Ovary (tissue), 9 donors: ENCODE data around the gene PDZRN3. TPM values are rescaled to one million over a fixed set of nuclear protein-coding genes. Genes with fewer than 3 reads are reported as not detected.
A peak's percentile ranks its signal among the peaks of the same experiment; 100 is the strongest.

Source experiments
- DNase-seq, 5 donors: peaks; one replicate each; pipeline ENCODE4 v3.0.0-alpha.2; 2019 to 2020
- H3K27ac ChIP-seq, 2 donors: fragments of 200-600 bp; one replicate each; pipeline versions ENCODE4 v1.5.1 to v1.8.0; 2019 to 2022
- H3K27me3 ChIP-seq: fragments of 200-600 bp; one replicate; pipeline ENCODE4 v1.8.0; 2022
- H3K36me3 ChIP-seq: fragments of 200-600 bp; sonication (generic); one replicate; pipeline ENCODE4 v1.5.1; 2019
- H3K4me1 ChIP-seq: one replicate; pipeline ENCODE4 v1.8.1; 2013; ENCODE audit warnings: mild to moderate bottlenecking, moderate library complexity; ENCODE audit not compliant: insufficient read depth
- H3K4me3 ChIP-seq: fragments of 200-600 bp; sonication (generic); one replicate; pipeline ENCODE4 v1.5.1; 2017
- H3K9me3 ChIP-seq, 2 donors: fragments of 200-600 bp in 1 of 2; sonication (generic) in 1 of 2; one replicate each; pipeline versions ENCODE4 v1.5.1 to v1.8.1; 2013 to 2019; ENCODE audit warnings: mild to moderate bottlenecking in 1 of 2, moderate library complexity in 1 of 2
- CTCF ChIP-seq, 3 donors: fragments of 450-650 bp in 2 of 3; fragments of 200-600 bp in 1 of 3; IDR thresholded peaks; one replicate each; pipeline versions ENCODE4 v1.5.1 to v1.8.0; 2016 to 2022; ENCODE audit warnings: antibody characterized with exemption in 3 of 3, mild to moderate bottlenecking in 1 of 3
- EP300 ChIP-seq: sonication (generic); formaldehyde crosslinking; IDR thresholded peaks from one replicate; pipeline ENCODE4 v1.6.1; 2017; ENCODE audit warnings: antibody characterized with exemption
- POLR2A ChIP-seq: fragments of 450-650 bp; IDR thresholded peaks from one replicate; pipeline ENCODE4 v1.6.1; 2017; ENCODE audit warnings: antibody characterized with exemption, mild to moderate bottlenecking, moderate library complexity
- WGBS, 3 donors: extraction: QIAGEN DNeasy Blood & Tissue Kit in 1 of 3; methylation state at CpG; one replicate each; pipeline versions ENCODE4 v1.1.5 to v1.1.7; 2013 to 2017; 5-methylcytosine and 5-hydroxymethylcytosine counted together
- intact Hi-C, 4 donors: fragments of 100-400 bp; cut with DNase I; formaldehyde crosslinking; loops; one replicate each; pipeline versions ENCODE4 v1.11.0 to v1.15.1; 2022 to 2023
- polyA plus RNA-seq, 2 donors: library from polyadenylated mRNA; stranded (reverse); fragments of 200-250 nt in 1 of 2; fragments of 350-450 nt in 1 of 2; fragmentation: Illumina TruSeq in 1 of 2; extraction: RNeasy Lipid Tissue Mini Kit (QIAGEN cat#74804) in 1 of 2; gene quantifications; one replicate each; pipeline ENCODE4 v1.2.3, GENCODE V29; 2013 to 2014
- total RNA-seq, 7 donors: library from RNA; depleted of rRNA in 2 of 7; stranded (reverse); fragments of >200 nt in 2 of 7; fragmentation: NEBNext Ultra II Directional in 3 of 7; extraction: Animal tissue kit (Norgen Biotek cat#: 25700) in 3 of 7; gene quantifications; one replicate each; pipeline versions ENCODE4 v1.1.0 to v1.2.4, GENCODE V29; 2016 to 2023
- donor health status: DM: no; HTN: no; CAD: no; lungs with moderate emphysema.
- donor health status: DM: no; HTN: no; CAD: no.
- donor health status: Bipolar disorder and iron deficiency.
- donor health status: DM: yes; HTN: yes; CAD: no.
- donor health status: DM: no; HTN: no; CAD: no.
- donor health status: DM: yes; HTN: yes; CAD: no.

PDZRN3 gene
- total and polyA plus RNA-seq, 9 donors = 68.1 to 161 (median 102) TPM

- no peak overlapping the region for H3K27ac ChIP-seq
- intact Hi-C loops = no loop called here
Observed at GRCh38 chr3:73497646-73498406, 126.9 kb downstream of the PDZRN3 start.

DNA sequence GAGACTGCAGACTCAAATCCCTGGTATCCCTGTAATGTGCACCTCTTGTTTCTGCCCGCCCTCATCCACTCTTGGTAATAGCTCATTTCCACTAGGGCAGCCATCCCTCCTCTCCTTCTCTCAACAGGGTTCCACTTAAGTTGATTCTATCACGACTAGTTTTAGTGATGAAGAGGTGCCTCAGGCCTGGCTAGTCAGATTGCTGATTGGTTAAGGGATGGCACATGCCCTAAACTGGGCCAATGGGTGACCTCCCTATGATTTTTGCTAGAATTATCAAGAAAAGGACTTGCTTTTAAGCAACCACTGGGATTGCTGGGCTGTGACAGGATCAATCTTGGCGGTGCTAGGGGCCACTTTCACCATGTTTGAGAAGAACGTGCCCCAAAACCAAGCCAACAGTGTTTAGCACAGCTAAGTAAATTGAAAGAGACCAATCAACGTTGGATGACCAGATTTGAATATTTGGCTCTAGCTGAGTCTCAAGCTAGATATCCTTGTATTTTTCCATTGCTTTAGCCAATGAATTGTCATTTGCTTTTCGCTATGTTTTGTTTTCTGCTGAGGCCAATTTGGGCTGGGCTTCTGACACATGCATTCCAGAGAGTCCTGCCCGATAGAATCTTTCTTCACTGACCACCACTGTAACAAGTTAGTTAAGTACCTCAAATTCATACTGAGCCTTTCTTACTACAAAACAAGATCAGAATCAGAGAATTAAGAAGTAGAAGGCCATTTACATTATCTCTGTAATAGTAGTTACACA is 131.0 kb downstream of the PDZRN3 start:
- Histone ChIP-seq H3K4me3 (no peak overlapping the region), H3K4me1 (peaks cover 31% of the 10 kb centered on the region), H3K9me3 (no peaks in the 10 kb centered on the region), H3K27me3 (no peaks in the 10 kb centered on the region), H3K36me3 (no peaks in the 10 kb centered on the region), H3K27ac (peak overlapping the region in 1 of 2 donors; percentile 34)
- intact Hi-C loops = no loop called here
- TF ChIP-seq POLR2A = no peak
- no peak for TF ChIP-seq CTCF (IDR thresholded peaks at IDR 0.05)
- TF ChIP-seq EP300 = no peak
- WGBS, 3 donors = 57 to 61% (median 57%) methylated on average over 7 of the region's 7 CpGs
- DNase-seq = no peak

More at GRCh38 chr3:73497646-73498406, 126.9 kb downstream of the PDZRN3 start:
- no peaks in the 10 kb centered on the region for H3K36me3 ChIP-seq
- no peaks in the 10 kb centered on the region for H3K9me3 ChIP-seq
- no peak for DNase-seq
- H3K4me3 ChIP-seq = no peak overlapping the region
- no peaks in the 10 kb centered on the region for H3K27me3 ChIP-seq
- H3K4me1 ChIP-seq = peaks cover 19% of the 10 kb centered on the region
- no peak for TF ChIP-seq EP300
- TF ChIP-seq POLR2A = no peak
- no peak for TF ChIP-seq CTCF (IDR thresholded peaks at IDR 0.05)
- WGBS, 3 donors = 86 to 90% (median 89%) methylated on average over 13 of the region's 13 CpGs

DNA sequence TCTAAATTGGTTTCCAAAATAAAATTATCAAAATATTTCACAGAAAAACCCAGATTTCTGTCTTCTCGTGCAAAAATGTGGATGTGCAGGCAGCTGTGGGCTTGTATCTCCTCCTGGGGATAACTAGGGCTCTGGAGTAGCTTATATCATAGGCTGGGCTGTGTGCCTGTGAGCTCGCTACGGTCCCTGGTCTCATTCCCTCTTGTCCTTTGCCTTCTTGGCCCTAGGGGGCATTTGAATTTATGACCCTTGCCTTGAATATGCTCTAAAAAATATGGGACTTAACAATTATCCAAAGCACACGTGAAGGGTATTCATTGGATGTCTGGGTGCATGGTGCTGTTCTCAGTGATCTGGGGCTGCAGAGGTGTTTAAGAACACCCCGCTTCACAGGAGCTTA is 132.6 kb downstream of the PDZRN3 start:
- peaks cover 35% of the 10 kb centered on the region for H3K4me1 ChIP-seq
- no peaks in the 10 kb centered on the region for H3K9me3 ChIP-seq
- DNase-seq = no peak
- WGBS, 3 donors = 60 to 66% (median 61%) methylated on average over 5 of the region's 5 CpGs
- H3K36me3 ChIP-seq = no peaks in the 10 kb centered on the region
- TF ChIP-seq CTCF (IDR thresholded peaks at IDR 0.05) (no peak), EP300 (no peak), POLR2A (no peak)
- H3K27me3 ChIP-seq = no peaks in the 10 kb centered on the region
- intact Hi-C loops = no loop called here
- peak overlapping the region in 1 of 2 donors; percentile 74 for H3K27ac ChIP-seq
- no peak overlapping the region for H3K4me3 ChIP-seq

- DNase-seq = no peak
- H3K27me3 ChIP-seq = no peaks in the 10 kb centered on the region
- no peaks in the 10 kb centered on the region for H3K36me3 ChIP-seq
- peak overlapping the region in 1 of 2 donors; percentile 74 for H3K27ac ChIP-seq
- no peaks in the 10 kb centered on the region for H3K9me3 ChIP-seq
- H3K4me3 ChIP-seq = no peak overlapping the region
- H3K4me1 ChIP-seq = peaks cover 35% of the 10 kb centered on the region
- intact Hi-C loops = no loop called here
- no peak for TF ChIP-seq POLR2A
- no peak for TF ChIP-seq EP300
- TF ChIP-seq CTCF (IDR thresholded peaks at IDR 0.05) = no peak
Observed at GRCh38 chr3:73491287-73491662, 133.5 kb downstream of the PDZRN3 start.
